Activated T-cell treated with anti-CD3 and anti-CD28 coated beads, Interleukin-2, amount 50 U/mL, for 48 hours (primary cell): ENCODE measurements around the gene BRD9.
"Not testable (repeated sequence)": the region's sequence is repeated elsewhere in the genome, so short reads cannot be mapped to it uniquely, and the experiment has no call there.

Experiments used
- DNase-seq, 2 experiments: peaks; one replicate each; pipeline ENCODE4 v3.0.0-alpha.2; 2020

BRD9 gene

GRCh38 chr5:856531-857425, 35.8 kb downstream of the BRD9 start:
- peak in 1 of 2 experiments; percentile 29 for DNase-seq

- DNase-seq = peak; percentile 35 to 42
Observed at GRCh38 chr5:855771-856530, 36.6 kb downstream of the BRD9 start.

DNA sequence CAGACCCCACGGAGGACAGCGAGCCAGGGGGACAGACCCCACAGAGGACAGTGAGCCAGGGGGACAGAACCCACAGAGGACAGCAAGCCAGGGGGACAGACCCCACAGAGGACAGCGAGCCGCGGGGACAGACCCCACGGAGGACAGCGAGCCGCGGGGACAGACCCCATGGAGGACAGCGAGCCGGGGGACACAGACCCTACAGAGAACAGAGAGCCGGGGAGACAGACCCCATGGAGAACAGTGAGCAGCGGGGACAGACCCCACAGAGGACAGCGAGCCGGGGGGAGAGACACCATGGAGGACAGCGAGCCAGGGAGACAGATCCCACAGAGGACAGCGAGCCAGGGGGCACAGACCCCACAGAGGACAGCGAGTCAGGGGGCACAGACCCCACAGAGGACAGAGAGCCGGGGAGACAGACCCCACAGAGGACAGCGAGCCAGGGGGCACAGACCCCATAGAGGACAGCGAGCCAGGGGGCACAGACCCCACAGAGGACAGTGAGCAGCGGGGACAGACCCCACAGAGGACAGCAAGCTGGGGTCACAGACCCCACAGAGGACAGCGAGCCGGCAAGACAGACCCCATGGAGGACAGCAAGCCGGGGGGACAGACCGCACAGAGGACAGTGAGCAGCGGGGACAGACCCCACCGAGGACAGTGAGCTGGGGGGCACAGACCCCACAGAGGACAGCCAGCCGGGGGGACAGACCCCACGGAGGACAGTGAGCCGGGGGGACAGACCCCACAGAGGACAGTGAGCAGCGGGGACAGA, 37.4 kb downstream of the BRD9 start:
- no peak for DNase-seq

GRCh38 chr5:854217-854616, 38.4 kb downstream of the BRD9 start:
- DNase-seq = no peak

GRCh38 chr5:853416-854090, 39.0 kb downstream of the BRD9 start:
- not testable (repeated sequence) for DNase-seq

DNA sequence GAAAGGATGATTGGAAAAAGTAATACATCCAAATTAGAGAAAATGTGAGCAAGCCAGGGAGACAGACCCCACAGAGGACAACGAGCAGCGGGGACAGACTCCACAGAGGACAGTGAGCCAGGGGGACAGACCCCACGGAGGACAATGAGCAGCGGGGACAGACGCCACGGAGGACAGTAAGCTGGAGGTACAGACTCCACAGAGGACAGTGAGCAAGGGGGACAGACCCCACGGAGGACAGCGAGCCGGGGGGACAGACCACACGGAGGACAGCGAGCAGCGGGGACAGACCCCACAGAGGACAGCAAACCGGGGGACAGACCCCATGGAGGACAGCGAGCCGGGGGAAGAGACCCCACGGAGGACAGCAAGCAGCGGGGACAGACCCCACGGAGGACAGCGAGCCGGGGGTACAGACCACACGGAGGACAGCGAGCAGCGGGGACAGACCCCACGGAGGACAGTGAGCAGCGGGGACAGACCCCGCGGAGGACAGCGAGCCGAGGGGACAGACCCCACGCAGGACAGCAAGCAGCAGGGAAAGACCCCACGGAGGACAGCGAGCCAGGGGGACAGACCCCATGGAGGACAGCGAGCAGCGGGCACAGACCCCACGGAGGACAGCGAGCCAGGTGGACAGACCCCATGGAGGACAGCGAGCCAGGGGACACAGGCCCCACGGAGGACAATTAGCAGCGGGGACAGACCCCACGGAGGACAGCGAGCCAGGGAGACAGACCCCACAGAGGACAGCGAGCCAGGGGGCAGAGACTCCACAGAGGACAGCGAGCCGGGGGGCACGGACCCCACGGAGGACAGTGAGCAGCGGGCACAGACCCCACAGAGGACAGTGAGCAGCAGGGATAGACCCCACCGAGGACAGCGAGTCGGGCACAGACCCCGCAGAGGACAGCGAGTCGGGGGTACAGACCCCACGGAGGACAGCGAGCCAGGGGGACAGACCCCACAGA, 39.9 kb downstream of the BRD9 start:
- no peak for DNase-seq

- no peak for DNase-seq
Observed at GRCh38 chr5:852018-852417, 40.6 kb downstream of the BRD9 start.

DNA sequence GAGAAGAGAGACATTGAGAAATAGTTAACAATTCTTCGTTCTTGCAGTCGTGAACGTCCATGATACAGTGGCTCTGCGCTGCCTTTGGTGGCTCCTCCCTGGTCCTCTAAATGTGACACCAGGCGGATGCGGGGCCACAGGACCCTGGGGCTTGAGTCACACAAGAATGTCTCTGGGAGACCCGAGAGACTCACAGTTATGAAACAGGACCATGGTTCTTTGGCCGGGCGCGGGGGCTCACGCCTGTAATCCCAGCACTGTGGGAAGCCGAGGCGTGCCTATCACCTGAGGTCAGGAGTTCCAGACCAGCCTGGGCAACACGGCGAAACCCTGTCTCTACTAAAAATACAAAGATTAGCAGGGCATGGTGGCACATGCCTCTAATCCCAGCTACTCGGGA, 41.0 kb downstream of the BRD9 start:
- DNase-seq = no peak

- DNase-seq = no peak
Observed at GRCh38 chr5:851076-851475, 41.5 kb downstream of the BRD9 start.

DNA sequence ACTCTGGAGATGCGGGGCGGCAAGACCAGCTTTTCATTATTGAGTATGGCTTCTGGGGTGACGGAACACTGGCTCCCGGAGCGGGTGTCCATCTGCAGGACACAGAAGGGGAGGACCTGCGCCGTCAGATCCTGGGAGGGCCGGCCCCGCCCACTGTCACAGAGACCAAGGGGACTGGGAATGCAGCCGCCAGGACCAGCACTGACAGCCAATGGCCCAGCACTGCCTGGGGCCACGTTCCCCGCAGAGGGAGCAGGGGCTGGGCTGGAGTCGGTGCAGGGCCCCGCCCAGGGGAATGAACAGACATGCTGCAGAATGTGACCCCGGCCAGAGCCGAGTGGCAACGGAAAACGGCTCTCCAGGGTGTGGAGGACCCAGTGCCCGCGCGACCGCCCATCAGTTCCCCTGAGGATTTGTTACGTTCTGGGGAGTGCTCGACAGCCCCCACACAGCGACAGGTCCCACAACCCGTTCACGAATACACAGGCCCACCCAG, 42.0 kb downstream of the BRD9 start, which contains the start of gene ZDHHC11:
Gene ZDHHC11 (minus strand): TSS at position 476 of the 496 bp plus-strand sequence. CDS start 384 bp downstream, at position 92.
- no peak for DNase-seq

DNA sequence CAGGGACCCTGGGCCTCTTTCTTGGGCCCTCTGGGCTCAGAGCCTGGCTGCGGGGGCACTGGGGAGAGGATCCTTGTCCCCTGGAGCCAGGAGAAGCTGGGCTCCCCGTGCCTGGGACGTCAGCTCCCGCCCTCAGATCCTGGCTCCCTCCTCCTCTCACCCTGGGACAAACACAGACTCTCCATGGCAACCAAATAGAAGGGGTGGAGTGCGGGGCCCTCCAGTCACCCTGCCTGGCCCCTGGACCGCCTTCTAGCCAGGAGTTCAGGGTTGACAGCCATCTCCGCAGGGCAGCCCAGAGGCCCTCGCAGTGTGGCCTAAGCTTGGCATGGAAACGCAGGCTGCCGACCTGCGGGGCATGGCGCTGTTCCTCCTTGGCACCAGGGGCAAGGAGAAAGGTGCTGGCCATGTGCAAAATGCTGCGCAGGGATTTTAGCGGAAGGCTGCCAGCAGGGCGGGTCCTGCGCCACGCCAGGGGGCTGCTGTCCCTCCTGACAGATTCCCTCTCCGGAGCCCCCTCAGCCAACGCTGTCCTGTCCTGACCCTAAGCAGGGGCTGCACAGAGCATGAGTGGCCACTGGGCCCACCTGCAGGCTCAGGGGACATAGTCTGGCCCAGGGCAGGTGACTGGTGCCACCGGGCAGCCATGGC, 42.8 kb downstream of the BRD9 start:
- DNase-seq = no peak

DNA sequence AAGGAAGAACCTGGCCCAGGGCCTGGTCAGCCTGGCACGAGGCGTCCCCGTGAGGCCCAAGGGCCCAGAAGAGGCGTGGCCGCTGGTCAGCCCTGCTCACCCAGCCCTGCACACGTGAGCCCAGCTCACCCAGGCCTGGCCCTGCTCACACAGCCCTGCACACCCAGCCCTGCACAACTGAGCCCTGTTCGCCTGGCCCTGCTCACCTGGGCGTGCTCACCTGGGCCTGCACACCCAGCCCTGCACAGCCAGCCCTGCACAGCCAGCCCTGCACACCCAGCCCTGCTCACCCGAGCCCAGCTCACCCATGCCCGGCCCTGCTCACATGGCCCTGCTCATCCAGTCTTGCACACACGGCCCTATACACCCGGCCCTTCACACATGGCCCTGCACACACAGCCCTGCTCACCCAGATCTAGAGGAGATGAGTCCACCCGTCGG, 43.9 kb downstream of the BRD9 start:
- no peak for DNase-seq

- DNase-seq = not testable (repeated sequence)
Observed at GRCh38 chr5:847736-848135, 44.9 kb downstream of the BRD9 start.

- not testable (repeated sequence) for DNase-seq
Observed at GRCh38 chr5:847212-847611, 45.4 kb downstream of the BRD9 start.

GRCh38 chr5:846602-847091, 46.0 kb downstream of the BRD9 start:
- peak; percentile 45 to 46 for DNase-seq

GRCh38 chr5:845676-846601, 46.7 kb downstream of the BRD9 start:
- not testable (repeated sequence) for DNase-seq

DNA sequence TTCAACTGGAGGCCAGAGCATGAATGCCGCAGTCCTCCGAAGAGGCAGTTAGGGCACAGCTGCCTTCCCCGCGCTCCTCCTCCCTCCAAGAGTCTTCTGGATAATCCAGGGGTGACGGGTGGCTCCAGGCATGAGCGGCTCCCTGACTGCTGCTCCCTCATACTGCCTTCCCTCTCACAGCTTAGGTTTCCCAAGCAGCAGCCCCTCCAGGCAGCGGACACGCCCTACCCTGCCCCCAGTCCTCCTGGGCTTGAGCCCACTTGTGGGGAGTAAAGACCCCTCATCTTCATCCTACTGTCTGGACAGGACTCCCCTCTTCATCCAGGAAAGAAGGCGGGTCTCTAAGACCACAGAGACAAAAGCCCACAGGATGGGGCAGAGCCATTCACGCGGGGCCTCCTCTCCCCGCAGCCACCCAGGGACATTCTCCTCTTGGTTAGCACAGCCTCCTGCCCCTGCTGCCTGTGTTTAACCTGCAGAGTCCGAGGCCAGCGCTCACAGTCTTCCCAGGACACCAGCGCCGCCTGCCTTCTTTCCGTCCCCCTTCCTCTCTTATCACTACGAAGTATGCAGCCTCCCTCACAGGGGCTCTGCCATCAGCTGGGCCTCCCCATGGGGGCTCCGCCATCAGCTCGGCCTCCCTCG, 47.4 kb downstream of the BRD9 start:
- DNase-seq = peak in 1 of 2 experiments; percentile 16

DNA sequence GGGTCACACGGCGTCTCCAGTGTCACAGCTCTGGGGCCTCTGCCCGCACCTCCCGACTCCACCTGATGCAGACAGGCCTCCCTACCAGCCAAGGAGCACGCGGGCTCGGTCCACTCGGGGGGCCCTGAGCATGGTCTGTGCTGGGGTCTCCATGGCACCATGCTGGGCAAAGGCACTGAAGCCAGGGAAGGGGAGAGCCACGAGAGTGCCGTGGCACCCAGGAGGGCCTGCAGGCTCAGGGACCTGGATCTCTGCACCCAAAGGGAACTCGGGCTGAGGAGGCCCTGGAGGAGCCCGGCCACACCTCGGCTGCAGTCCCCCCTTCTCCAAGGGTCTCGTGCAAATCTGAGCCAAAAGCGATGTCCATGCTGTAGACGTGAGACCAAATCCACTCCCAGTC, 48.2 kb downstream of the BRD9 start:
- peak in 1 of 2 experiments; percentile 7 for DNase-seq
